Measurements from ENCODE around the gene NPY4R2. TPM values are rescaled to one million over a fixed set of nuclear protein-coding genes. Genes with fewer than 3 reads are reported as not detected.
"Not testable (repeated sequence)": the region's sequence is repeated elsewhere in the genome, so short reads cannot be mapped to it uniquely, and the experiment has no call there.

NPY4R2 gene
- polyA plus RNA-seq (ENCODE audit: insufficient read length) = not detected

- not testable (repeated sequence) for DNase-seq (ENCODE audit: low read depth)
These were observed at the start of gene NPY4R2 for GRCh38 chr10:47918475-47918874. Gene NPY4R2, plus strand, starts transcription at chr10:47918662. Its CDS starts 3,326 bp downstream, at chr10:47921988.

- DNase-seq (ENCODE audit: low read depth) = not testable (repeated sequence)
These were observed 47.6 kb upstream of the NPY4R2 start for GRCh38 chr10:47870887-47871286.

GRCh38 chr10:47871485-47872180, 46.8 kb upstream of the NPY4R2 start:
- DNase-seq (ENCODE audit: low read depth) = not testable (repeated sequence)

GRCh38 chr10:47872236-47872635, 46.2 kb upstream of the NPY4R2 start:
- DNase-seq (ENCODE audit: low read depth) = not testable (repeated sequence)

GRCh38 chr10:47884239-47884638, 34.2 kb upstream of the NPY4R2 start:
- not testable (repeated sequence) for DNase-seq (ENCODE audit: low read depth)

- DNase-seq (ENCODE audit: low read depth) = not testable (repeated sequence)
These were observed 33.5 kb upstream of the NPY4R2 start for GRCh38 chr10:47884934-47885333.

GRCh38 chr10:47886356-47886755, 32.1 kb upstream of the NPY4R2 start:
- DNase-seq (ENCODE audit: low read depth) = not testable (repeated sequence)

GRCh38 chr10:47886827-47887226, 31.6 kb upstream of the NPY4R2 start:
- DNase-seq (ENCODE audit: low read depth) = not testable (repeated sequence)

GRCh38 chr10:47890737-47891136, 27.7 kb upstream of the NPY4R2 start:
- not testable (repeated sequence) for DNase-seq (ENCODE audit: low read depth)

GRCh38 chr10:47892494-47893261, 25.8 kb upstream of the NPY4R2 start:
- not testable (repeated sequence) for DNase-seq (ENCODE audit: low read depth)

GRCh38 chr10:47894571-47894970, 23.9 kb upstream of the NPY4R2 start:
- DNase-seq (ENCODE audit: low read depth) = not testable (repeated sequence)

- DNase-seq (ENCODE audit: low read depth) = not testable (repeated sequence)
These were observed 20.6 kb upstream of the NPY4R2 start for GRCh38 chr10:47897813-47898212.

GRCh38 chr10:47909333-47909732, 9.1 kb upstream of the NPY4R2 start:
- DNase-seq (ENCODE audit: low read depth) = not testable (repeated sequence)

GRCh38 chr10:47910486-47910885, 8.0 kb upstream of the NPY4R2 start:
- not testable (repeated sequence) for DNase-seq (ENCODE audit: low read depth)

- not testable (repeated sequence) for DNase-seq (ENCODE audit: low read depth)
These were observed 4.4 kb upstream of the NPY4R2 start for GRCh38 chr10:47914052-47914451.

GRCh38 chr10:47915849-47916548, 2.5 kb upstream of the NPY4R2 start:
- not testable (repeated sequence) for DNase-seq (ENCODE audit: low read depth)

- DNase-seq (ENCODE audit: low read depth) = not testable (repeated sequence)
These were observed 2.1 kb downstream of the NPY4R2 start for GRCh38 chr10:47920610-47921009.

- DNase-seq (ENCODE audit: low read depth) = not testable (repeated sequence)
These were observed 4.0 kb downstream of the NPY4R2 start for GRCh38 chr10:47922503-47922902.

GRCh38 chr10:47924628-47925027, 6.2 kb downstream of the NPY4R2 start:
- DNase-seq (ENCODE audit: low read depth) = not testable (repeated sequence)

GRCh38 chr10:47927147-47927916, 8.9 kb downstream of the NPY4R2 start:
- not testable (repeated sequence) for DNase-seq (ENCODE audit: low read depth)

GRCh38 chr10:47928225-47928624, 9.8 kb downstream of the NPY4R2 start:
- not testable (repeated sequence) for DNase-seq (ENCODE audit: low read depth)

All from forelimb muscle (tissue), 1 donor.